ENCODE data around the gene WDR3.

The WDR3 gene

GRCh38 chr1:117952386-117952785 lies 22.8 kb downstream of the WDR3 start:
- Histone ChIP-seq H3K4me1 (ENCODE audit: control insufficient read depth, insufficient read depth, low read length) (no peaks in the 10 kb centered on the region), H3K4me3 (ENCODE audit: low read length) (no peak overlapping the region), H3K9me3 (replicated peaks; ENCODE audit: low read length) (no peaks in the 10 kb centered on the region), H3K27me3 (ENCODE audit: control insufficient read depth, insufficient read depth, low read length) (no peaks in the 10 kb centered on the region), H3K4me2 (ENCODE audit: low read length) (no peak overlapping the region), H3K9ac (ENCODE audit: low read depth, low read length) (no peak overlapping the region), H3K36me3 (ENCODE audit: insufficient read depth, low read length) (peaks cover 97% of the 10 kb centered on the region)

GRCh38 chr1:117959364-117959763 lies 29.8 kb downstream of the WDR3 start:
- Histone ChIP-seq H3K4me1 (ENCODE audit: control insufficient read depth, insufficient read depth, low read length) (no peaks in the 10 kb centered on the region), H3K27me3 (ENCODE audit: control insufficient read depth, insufficient read depth, low read length) (no peaks in the 10 kb centered on the region), H3K9me3 (replicated peaks; ENCODE audit: low read length) (no peaks in the 10 kb centered on the region), H3K4me2 (ENCODE audit: low read length) (no peak overlapping the region), H3K36me3 (ENCODE audit: insufficient read depth, low read length) (peaks cover 72% of the 10 kb centered on the region), H3K9ac (ENCODE audit: low read depth, low read length) (no peak overlapping the region), H3K4me3 (ENCODE audit: low read length) (no peak overlapping the region)

- Histone ChIP-seq H3K4me3 (ENCODE audit: low read length) (no peak overlapping the region), H3K4me2 (ENCODE audit: low read length) (no peak overlapping the region), H3K4me1 (ENCODE audit: control insufficient read depth, insufficient read depth, low read length) (no peaks in the 10 kb centered on the region), H3K27me3 (ENCODE audit: control insufficient read depth, insufficient read depth, low read length) (no peaks in the 10 kb centered on the region), H3K9ac (ENCODE audit: low read depth, low read length) (no peak overlapping the region), H3K9me3 (replicated peaks; ENCODE audit: low read length) (no peaks in the 10 kb centered on the region), H3K36me3 (ENCODE audit: insufficient read depth, low read length) (peaks cover 22% of the 10 kb centered on the region)
These were observed 34.9 kb downstream of the WDR3 start for GRCh38 chr1:117964290-117965038.

- Histone ChIP-seq H3K4me3 (ENCODE audit: low read length) (no peak overlapping the region), H3K9ac (ENCODE audit: low read depth, low read length) (no peak overlapping the region), H3K36me3 (ENCODE audit: insufficient read depth, low read length) (peaks cover 5% of the 10 kb centered on the region), H3K4me2 (ENCODE audit: low read length) (no peak overlapping the region), H3K4me1 (ENCODE audit: control insufficient read depth, insufficient read depth, low read length) (no peaks in the 10 kb centered on the region), H3K9me3 (replicated peaks; ENCODE audit: low read length) (no peaks in the 10 kb centered on the region), H3K27me3 (ENCODE audit: control insufficient read depth, insufficient read depth, low read length) (no peaks in the 10 kb centered on the region)
These were observed 37.9 kb downstream of the WDR3 start for GRCh38 chr1:117967477-117967876.

- no peaks in the 10 kb centered on the region for H3K4me1 ChIP-seq (ENCODE audit: control insufficient read depth, insufficient read depth, low read length)
- H3K4me3 ChIP-seq (ENCODE audit: low read length), result no peak overlapping the region
- peaks cover under 1% of the 10 kb centered on the region for H3K36me3 ChIP-seq (ENCODE audit: insufficient read depth, low read length)
- H3K4me2 ChIP-seq (ENCODE audit: low read length), result no peak overlapping the region
- H3K9me3 ChIP-seq (replicated peaks; ENCODE audit: low read length), result no peaks in the 10 kb centered on the region
- H3K27me3 ChIP-seq (ENCODE audit: control insufficient read depth, insufficient read depth, low read length), result no peaks in the 10 kb centered on the region
- no peak overlapping the region for H3K9ac ChIP-seq (ENCODE audit: low read depth, low read length)
These were observed 38.3 kb downstream of the WDR3 start for GRCh38 chr1:117967881-117968280.

- Histone ChIP-seq H3K4me2 (ENCODE audit: low read length) (no peak overlapping the region), H3K27me3 (ENCODE audit: control insufficient read depth, insufficient read depth, low read length) (no peaks in the 10 kb centered on the region), H3K4me3 (ENCODE audit: low read length) (no peak overlapping the region), H3K9me3 (replicated peaks; ENCODE audit: low read length) (no peaks in the 10 kb centered on the region), H3K4me1 (ENCODE audit: control insufficient read depth, insufficient read depth, low read length) (no peaks in the 10 kb centered on the region), H3K9ac (ENCODE audit: low read depth, low read length) (no peak overlapping the region), H3K36me3 (ENCODE audit: insufficient read depth, low read length) (no peaks in the 10 kb centered on the region)
These were observed 40.7 kb downstream of the WDR3 start for GRCh38 chr1:117970252-117970651.

GRCh38 chr1:117971777-117972176 lies 42.2 kb downstream of the WDR3 start:
- Histone ChIP-seq H3K9me3 (replicated peaks; ENCODE audit: low read length) (no peaks in the 10 kb centered on the region), H3K4me3 (ENCODE audit: low read length) (no peak overlapping the region), H3K27me3 (ENCODE audit: control insufficient read depth, insufficient read depth, low read length) (no peaks in the 10 kb centered on the region), H3K4me1 (ENCODE audit: control insufficient read depth, insufficient read depth, low read length) (no peaks in the 10 kb centered on the region), H3K4me2 (ENCODE audit: low read length) (no peak overlapping the region), H3K36me3 (ENCODE audit: insufficient read depth, low read length) (no peaks in the 10 kb centered on the region), H3K9ac (ENCODE audit: low read depth, low read length) (no peak overlapping the region)

GRCh38 chr1:117976381-117976780 lies 46.8 kb downstream of the WDR3 start:
- Histone ChIP-seq H3K27me3 (ENCODE audit: control insufficient read depth, insufficient read depth, low read length) (peaks cover 14% of the 10 kb centered on the region), H3K9me3 (replicated peaks; ENCODE audit: low read length) (no peaks in the 10 kb centered on the region), H3K4me1 (ENCODE audit: control insufficient read depth, insufficient read depth, low read length) (no peaks in the 10 kb centered on the region), H3K4me2 (ENCODE audit: low read length) (no peak overlapping the region), H3K4me3 (ENCODE audit: low read length) (no peak overlapping the region), H3K9ac (ENCODE audit: low read depth, low read length) (no peak overlapping the region), H3K36me3 (ENCODE audit: insufficient read depth, low read length) (no peaks in the 10 kb centered on the region)

GRCh38 chr1:117981455-117982192 lies 52.1 kb downstream of the WDR3 start:
- Histone ChIP-seq H3K4me3 (ENCODE audit: low read length) (no peak overlapping the region), H3K9ac (ENCODE audit: low read depth, low read length) (no peak overlapping the region), H3K36me3 (ENCODE audit: insufficient read depth, low read length) (no peaks in the 10 kb centered on the region), H3K4me1 (ENCODE audit: control insufficient read depth, insufficient read depth, low read length) (no peaks in the 10 kb centered on the region), H3K9me3 (replicated peaks; ENCODE audit: low read length) (no peaks in the 10 kb centered on the region), H3K4me2 (ENCODE audit: low read length) (no peak overlapping the region), H3K27me3 (ENCODE audit: control insufficient read depth, insufficient read depth, low read length) (peaks cover 37% of the 10 kb centered on the region)

GRCh38 chr1:117985239-117985638 lies 55.7 kb downstream of the WDR3 start:
- Histone ChIP-seq H3K4me3 (ENCODE audit: low read length) (no peak overlapping the region), H3K9me3 (replicated peaks; ENCODE audit: low read length) (no peaks in the 10 kb centered on the region), H3K4me2 (ENCODE audit: low read length) (no peak overlapping the region), H3K36me3 (ENCODE audit: insufficient read depth, low read length) (no peaks in the 10 kb centered on the region), H3K9ac (ENCODE audit: low read depth, low read length) (no peak overlapping the region), H3K4me1 (ENCODE audit: control insufficient read depth, insufficient read depth, low read length) (no peaks in the 10 kb centered on the region), H3K27me3 (ENCODE audit: control insufficient read depth, insufficient read depth, low read length) (peaks cover 30% of the 10 kb centered on the region)

GRCh38 chr1:117985973-117986372 lies 56.4 kb downstream of the WDR3 start:
- no peak overlapping the region for H3K4me3 ChIP-seq (ENCODE audit: low read length)
- H3K4me2 ChIP-seq (ENCODE audit: low read length), result no peak overlapping the region
- no peaks in the 10 kb centered on the region for H3K36me3 ChIP-seq (ENCODE audit: insufficient read depth, low read length)
- H3K27me3 ChIP-seq (ENCODE audit: control insufficient read depth, insufficient read depth, low read length), result peaks cover 27% of the 10 kb centered on the region
- H3K9ac ChIP-seq (ENCODE audit: low read depth, low read length), result no peak overlapping the region
- no peaks in the 10 kb centered on the region for H3K4me1 ChIP-seq (ENCODE audit: control insufficient read depth, insufficient read depth, low read length)
- H3K9me3 ChIP-seq (replicated peaks; ENCODE audit: low read length), result no peaks in the 10 kb centered on the region

GRCh38 chr1:118004312-118004711 lies 74.8 kb downstream of the WDR3 start:
- H3K27me3 ChIP-seq (ENCODE audit: control insufficient read depth, insufficient read depth, low read length), result peaks cover 3% of the 10 kb centered on the region
- H3K36me3 ChIP-seq (ENCODE audit: insufficient read depth, low read length), result no peaks in the 10 kb centered on the region
- H3K4me3 ChIP-seq (ENCODE audit: low read length), result no peak overlapping the region
- no peaks in the 10 kb centered on the region for H3K4me1 ChIP-seq (ENCODE audit: control insufficient read depth, insufficient read depth, low read length)
- H3K9ac ChIP-seq (ENCODE audit: low read depth, low read length), result no peak overlapping the region
- no peak overlapping the region for H3K4me2 ChIP-seq (ENCODE audit: low read length)
- H3K9me3 ChIP-seq (replicated peaks; ENCODE audit: low read length), result no peaks in the 10 kb centered on the region

Data from skeletal muscle satellite cell (primary cell).